Fibroblast of villous mesenchyme (primary cell): ENCODE measurements around the gene CDK2. TPM values are rescaled to one million over a fixed set of nuclear protein-coding genes. Genes with fewer than 3 reads are reported as not detected.

ENCODE experiments used
- DNase-seq: peaks from one replicate; pipeline ENCODE4 v3.0.0-alpha.2; 2010; ENCODE audit warnings: low read depth
- H3K4me3 ChIP-seq: 2 replicates; pipeline ENCODE4 v1.5.1; 2011; ENCODE audit warnings: low read depth, mild to moderate bottlenecking, low read length
- CTCF ChIP-seq: IDR thresholded peaks from 2 replicates; pipeline ENCODE4 v1.5.1; 2012; ENCODE audit warnings: low read depth, mild to moderate bottlenecking, low read length; ENCODE audit not compliant: insufficient read depth
- total RNA-seq: library from RNA; depleted of rRNA; stranded (reverse); fragments of >200 nt; gene quantifications from 2 replicates; pipeline ENCODE4 v1.2.3, GENCODE V29; 2012

Gene CDK2
- total RNA-seq, 1 donor, result 51.4 TPM

GRCh38 chr12:56014205-56014604, 47.6 kb downstream of the CDK2 start:
- TF ChIP-seq CTCF, result no peak
- DNase-seq, result no peak
- no peak overlapping the region for H3K4me3 ChIP-seq

- no peak for TF ChIP-seq CTCF
- H3K4me3 ChIP-seq, result no peak overlapping the region
- no peak for DNase-seq
Measured at GRCh38 chr12:56017181-56017580, 50.6 kb downstream of the CDK2 start.

GRCh38 chr12:56018356-56018755, 51.7 kb downstream of the CDK2 start:
- no peak overlapping the region for H3K4me3 ChIP-seq
- DNase-seq, result no peak
- no peak for TF ChIP-seq CTCF

- H3K4me3 ChIP-seq, result peak within 1 kb of the TSS; percentile 52
- no peak for TF ChIP-seq CTCF
- peak; percentile 85 for DNase-seq
Measured at GRCh38 chr12:56020423-56021184, 54.0 kb downstream of the CDK2 start, which contains the start of gene IKZF4. IKZF4 (plus strand) TSS chr12:56021043; CDS start chr12:56021494, 451 bp downstream.

GRCh38 chr12:56021889-56022497, 55.4 kb downstream of the CDK2 start:
- no peak for TF ChIP-seq CTCF
- DNase-seq, result no peak
- peak overlapping the region; percentile 52 for H3K4me3 ChIP-seq

Other genes starting within 250 kb of the CDK2 start
- 3.9 and 6.0 TPM in 2 replicates for gene RDH5, start 246.4 kb upstream of the CDK2 start, total RNA-seq
- gene CD63, start 237.8 kb upstream of the CDK2 start, total RNA-seq, result 2,280 and 2,284 TPM in 2 replicates
- gene GDF11, start 223.7 kb upstream of the CDK2 start, total RNA-seq, result 3.9 and 6.5 TPM in 2 replicates
- 86.7 and 94.6 TPM in 2 replicates for gene SARNP, start 149.1 kb upstream of the CDK2 start, total RNA-seq
- gene ORMDL2, start 148.8 kb upstream of the CDK2 start, total RNA-seq, result 18.0 and 21.6 TPM in 2 replicates
- 31.2 and 48.4 TPM in 2 replicates for gene DNAJC14, start 137.2 kb upstream of the CDK2 start, total RNA-seq
- 9.1 and 9.7 TPM in 2 replicates for gene MMP19, start 123.9 kb upstream of the CDK2 start, total RNA-seq
- gene PYM1, start 38.9 kb upstream of the CDK2 start, total RNA-seq, result 32.2 and 32.8 TPM in 2 replicates
- gene DGKA, start 35.7 kb upstream of the CDK2 start, total RNA-seq, result 34.8 and 45.8 TPM in 2 replicates
- gene PMEL, start 788 bp upstream of the CDK2 start, total RNA-seq, result 1.3 TPM in 2 replicates
- 70.9 and 111 TPM in 2 replicates for gene RAB5B, start 7.2 kb downstream of the CDK2 start, total RNA-seq
- 13.5 and 17.3 TPM in 2 replicates for gene SUOX, start 30.4 kb downstream of the CDK2 start, total RNA-seq
- 1.3 and 3.5 TPM in 2 replicates for gene IKZF4, start 54.2 kb downstream of the CDK2 start, total RNA-seq
- gene RPS26, start 75.1 kb downstream of the CDK2 start, total RNA-seq, result 197 and 313 TPM in 2 replicates
- gene ERBB3, start 113.3 kb downstream of the CDK2 start, total RNA-seq, result 0.32 and 1.7 TPM in 2 replicates
- gene PA2G4, start 137.7 kb downstream of the CDK2 start, total RNA-seq, result 119 and 158 TPM in 2 replicates
- gene RPL41, start 149.8 kb downstream of the CDK2 start, total RNA-seq, result 1,700 and 3,242 TPM in 2 replicates
- 3.9 and 4.3 TPM in 2 replicates for gene ZC3H10, start 151.4 kb downstream of the CDK2 start, total RNA-seq
- gene ESYT1, start 161.4 kb downstream of the CDK2 start, total RNA-seq, result 300 and 327 TPM in 2 replicates
- gene MYL6B, start 185.8 kb downstream of the CDK2 start, total RNA-seq, result 68.2 and 70.9 TPM in 2 replicates
- gene MYL6, start 191.5 kb downstream of the CDK2 start, total RNA-seq, result 2,015 and 2,412 TPM in 2 replicates
- gene SMARCC2, start 222.7 kb downstream of the CDK2 start, total RNA-seq, result 44.8 and 67.8 TPM in 2 replicates